Measurements from ENCODE around the gene ATP5F1A.

ATP5F1A gene

DNA sequence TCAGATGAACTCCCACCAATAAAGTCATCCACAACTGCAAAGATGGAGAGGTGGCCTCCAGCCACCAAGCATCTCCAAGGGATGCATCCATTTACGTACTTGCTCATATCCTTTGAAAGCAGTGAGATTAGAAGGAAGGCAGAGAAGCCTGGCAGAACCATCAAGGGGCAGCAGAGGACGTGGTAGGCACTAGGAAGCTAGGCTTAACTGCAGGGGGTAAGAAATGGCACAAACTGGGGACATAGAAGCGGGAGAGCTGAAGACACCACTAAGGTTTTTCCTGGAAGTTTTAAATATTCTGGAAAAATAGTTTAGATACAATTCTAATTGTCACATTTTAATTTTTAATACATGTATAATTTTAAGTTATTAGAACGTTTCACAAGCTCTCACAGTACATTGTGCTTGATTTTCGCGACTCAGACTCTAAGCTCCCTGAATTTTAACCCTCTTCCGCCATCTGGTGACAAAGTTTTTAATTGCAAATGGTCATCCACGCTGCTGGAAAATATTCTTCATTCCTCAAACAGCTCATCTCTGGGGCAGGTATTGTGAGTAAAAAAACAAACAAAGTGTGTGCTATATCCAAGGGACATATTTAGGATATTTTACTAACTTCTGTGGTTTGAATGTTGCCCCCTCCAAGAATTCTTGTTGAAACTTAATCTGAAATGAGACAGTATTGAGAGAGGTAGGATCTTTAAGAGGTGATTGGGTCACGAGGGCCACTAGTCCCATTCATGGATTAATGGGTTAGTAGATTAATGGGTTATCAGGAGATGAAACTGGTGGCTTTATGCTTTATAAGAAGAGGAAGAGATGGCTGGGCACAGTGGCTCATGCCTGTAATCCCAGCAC is 24.4 kb downstream of the ATP5F1A start:
- DNase-seq (ENCODE audit: low spot score): peak; percentile 56

DNA sequence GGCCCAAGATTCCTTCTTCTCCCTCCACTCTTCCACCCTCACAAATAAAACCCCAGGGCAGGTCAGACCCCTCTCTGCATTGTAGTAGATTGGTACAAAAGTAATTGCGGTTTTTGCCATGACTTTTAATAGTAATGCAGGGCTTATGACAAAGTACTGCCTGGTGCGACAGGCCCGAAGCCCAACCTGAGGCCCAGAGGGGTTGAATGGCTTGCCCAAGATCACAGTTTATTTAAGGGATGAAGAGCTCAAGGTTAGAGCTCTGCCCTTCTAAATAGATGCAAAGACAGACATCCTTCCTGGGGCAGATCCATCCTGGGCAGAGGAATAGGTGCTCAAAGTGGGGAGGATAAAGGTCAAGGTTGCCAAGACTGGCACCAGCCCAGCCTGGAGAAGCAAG is 25.1 kb downstream of the ATP5F1A start:
- DNase-seq (ENCODE audit: low spot score): no peak

- DNase-seq (ENCODE audit: low spot score): no peak
These were observed 25.7 kb downstream of the ATP5F1A start for GRCh38 chr18:46072376-46072867.

DNA sequence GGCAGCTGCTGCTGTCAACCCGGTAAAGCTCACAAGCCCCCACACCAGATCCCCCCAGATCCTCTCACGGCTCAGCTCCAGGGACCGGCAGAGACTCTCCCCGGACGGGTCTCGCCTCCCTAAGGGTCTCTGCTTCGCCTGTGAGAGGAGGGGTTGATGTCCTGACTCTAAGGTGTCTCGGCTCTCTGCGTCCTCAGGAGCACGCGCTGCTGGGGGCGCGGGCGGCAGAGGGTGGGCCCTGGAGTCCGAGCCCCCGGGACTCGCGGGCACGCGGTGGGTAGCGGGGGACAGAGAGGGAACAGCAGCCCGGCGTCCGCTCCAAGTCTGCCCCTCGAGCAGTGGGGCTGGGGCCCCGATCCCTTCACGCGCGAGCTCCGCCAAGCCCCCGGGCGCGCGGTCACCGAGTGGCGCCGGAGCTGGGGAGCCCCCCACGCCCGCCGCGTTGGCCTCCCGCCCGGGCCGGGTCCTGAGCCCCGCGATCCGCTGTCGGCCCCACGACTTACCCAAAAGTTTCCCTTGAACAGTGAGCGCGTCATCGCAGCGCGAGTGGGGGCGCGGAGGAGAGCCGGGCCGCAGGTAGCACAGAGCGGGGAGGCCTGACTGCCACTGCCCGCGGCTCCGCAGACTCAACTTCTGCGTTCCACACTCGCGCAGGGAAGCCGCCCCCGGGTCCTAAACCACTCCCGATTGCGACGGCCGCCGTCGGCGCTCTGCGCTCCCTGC is 26.3 kb downstream of the ATP5F1A start, which contains the start of gene PSTPIP2:
Gene PSTPIP2 (minus strand): TSS at position 608 of the 723 bp plus-strand sequence. CDS start 72 bp downstream, at position 536.
- no peak for DNase-seq (ENCODE audit: low spot score)

GRCh38 chr18:46070815-46071652 is 27.1 kb downstream of the ATP5F1A start:
- DNase-seq (ENCODE audit: low spot score): peak; percentile 18

- no peak for DNase-seq (ENCODE audit: low spot score)
These were observed 27.9 kb downstream of the ATP5F1A start for GRCh38 chr18:46070232-46070631.

- DNase-seq (ENCODE audit: low spot score): no peak
These were observed 28.6 kb downstream of the ATP5F1A start for GRCh38 chr18:46069524-46069923.

DNA sequence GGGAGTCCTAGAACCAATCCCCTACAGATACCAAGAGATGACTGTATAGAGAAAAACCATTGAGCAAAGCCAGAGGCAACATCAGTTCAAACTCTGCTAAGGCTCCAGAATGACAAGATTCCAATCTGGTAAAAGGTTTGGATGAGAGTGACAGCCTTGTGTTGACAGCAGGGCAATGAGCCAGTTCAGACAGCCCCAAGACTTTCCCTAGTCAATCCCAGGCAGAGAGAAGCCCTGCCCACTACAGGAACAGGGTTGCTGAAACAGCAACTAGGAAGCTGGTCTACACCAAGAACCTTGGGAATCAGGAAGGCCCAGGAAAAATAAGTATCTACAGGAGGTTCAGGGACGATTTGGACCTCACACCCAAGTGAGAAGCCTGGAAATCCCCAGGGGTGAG is 29.3 kb downstream of the ATP5F1A start:
- no peak for DNase-seq (ENCODE audit: low spot score)

DNA sequence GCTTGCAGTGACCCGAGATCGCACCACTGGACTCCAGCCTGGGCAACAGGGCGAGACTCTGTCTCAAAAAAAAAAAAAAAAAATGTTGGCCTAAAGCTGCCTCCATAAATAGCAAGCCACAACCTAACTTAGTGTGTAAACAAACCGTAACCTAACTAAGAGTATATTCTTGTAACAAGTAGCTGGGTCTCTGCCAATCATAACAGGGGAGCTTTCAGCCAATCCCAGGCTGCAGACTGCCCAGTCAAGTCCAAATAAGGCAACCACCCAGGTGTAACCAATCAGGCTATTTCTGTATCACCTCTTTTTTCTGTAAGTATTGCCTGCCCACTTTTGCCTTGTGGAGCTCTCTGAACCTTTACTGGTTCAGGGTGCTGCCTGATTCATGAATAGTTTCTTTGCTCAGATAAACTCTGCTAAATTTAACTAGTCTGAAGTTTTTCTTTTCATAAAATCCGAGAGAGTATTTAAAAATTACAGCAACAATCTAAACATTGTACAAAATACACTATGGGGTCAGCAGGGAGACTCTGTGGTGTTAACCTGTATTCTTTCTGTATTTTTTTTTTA is 30.6 kb downstream of the ATP5F1A start:
- no peak for DNase-seq (ENCODE audit: low spot score)

DNA sequence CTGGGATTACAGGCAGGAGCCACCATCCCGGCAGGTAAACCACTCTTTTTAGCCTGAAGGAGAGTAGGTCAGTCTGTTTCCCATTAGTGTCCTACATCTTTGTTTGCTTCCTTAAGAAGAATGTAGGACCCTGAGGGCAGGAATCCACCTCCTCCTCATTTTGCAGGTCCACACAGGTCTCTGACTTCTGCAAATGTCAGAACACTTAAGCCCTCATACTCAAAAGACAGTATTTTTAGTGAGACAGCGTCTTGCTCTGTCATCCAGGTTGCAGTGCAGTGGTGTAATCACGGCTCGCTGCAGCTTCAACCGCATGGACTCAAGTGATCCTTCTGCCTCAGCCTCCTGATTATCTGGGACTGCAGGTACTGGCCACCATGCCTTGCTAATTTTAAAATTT is 35.3 kb downstream of the ATP5F1A start:
- DNase-seq (ENCODE audit: low spot score): no peak

DNA sequence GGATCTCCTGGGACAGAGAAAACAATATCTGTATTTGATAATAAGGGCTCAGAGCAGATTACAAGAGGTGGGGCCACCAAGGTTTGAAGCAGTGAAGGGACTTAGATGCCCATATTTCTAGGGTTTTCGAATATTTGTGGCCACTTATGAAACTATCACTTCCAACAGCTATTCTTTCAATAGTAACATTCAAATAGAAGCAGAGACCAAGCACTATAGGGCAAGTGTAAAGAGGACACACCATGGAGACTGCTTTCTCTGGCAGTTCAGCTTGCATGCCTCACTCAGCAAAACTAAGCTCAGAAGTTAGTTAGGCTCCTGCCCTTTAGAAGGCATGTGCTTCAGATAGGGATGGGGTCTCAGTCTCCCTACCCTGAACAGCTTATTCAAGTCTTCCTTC is 36.3 kb downstream of the ATP5F1A start:
- no peak for DNase-seq (ENCODE audit: low spot score)

- DNase-seq (ENCODE audit: low spot score): no peak
These were observed 36.7 kb downstream of the ATP5F1A start for GRCh38 chr18:46061387-46061786.

- DNase-seq (ENCODE audit: low spot score): no peak
These were observed 37.7 kb downstream of the ATP5F1A start for GRCh38 chr18:46060359-46060841.

DNA sequence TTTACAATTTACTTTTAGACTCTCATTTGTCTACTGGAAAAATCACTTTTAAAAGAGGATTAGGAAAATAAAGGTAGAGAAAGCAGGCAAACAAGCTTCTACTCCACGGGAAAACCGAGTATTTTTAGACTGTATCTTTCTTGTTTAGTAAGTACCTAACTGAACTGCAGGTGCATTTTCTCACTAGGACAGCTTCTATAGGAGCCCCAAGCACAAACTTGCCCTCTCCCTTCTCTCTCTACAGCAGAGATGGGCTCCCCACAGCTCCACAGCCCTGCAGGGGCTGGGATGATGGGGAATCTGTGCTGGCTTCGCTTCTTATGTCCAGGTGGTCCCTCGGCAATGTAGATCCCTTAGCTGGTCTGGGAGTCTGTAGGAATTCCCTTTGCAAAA is 42.3 kb downstream of the ATP5F1A start:
- no peak for DNase-seq (ENCODE audit: low spot score)

GRCh38 chr18:46054956-46055837 is 42.9 kb downstream of the ATP5F1A start:
- no peak for DNase-seq (ENCODE audit: low spot score)

- DNase-seq (ENCODE audit: low spot score): no peak
These were observed 44.6 kb downstream of the ATP5F1A start for GRCh38 chr18:46053368-46054095.

- DNase-seq (ENCODE audit: low spot score): no peak
These were observed 46.2 kb downstream of the ATP5F1A start for GRCh38 chr18:46051731-46052461.

DNA sequence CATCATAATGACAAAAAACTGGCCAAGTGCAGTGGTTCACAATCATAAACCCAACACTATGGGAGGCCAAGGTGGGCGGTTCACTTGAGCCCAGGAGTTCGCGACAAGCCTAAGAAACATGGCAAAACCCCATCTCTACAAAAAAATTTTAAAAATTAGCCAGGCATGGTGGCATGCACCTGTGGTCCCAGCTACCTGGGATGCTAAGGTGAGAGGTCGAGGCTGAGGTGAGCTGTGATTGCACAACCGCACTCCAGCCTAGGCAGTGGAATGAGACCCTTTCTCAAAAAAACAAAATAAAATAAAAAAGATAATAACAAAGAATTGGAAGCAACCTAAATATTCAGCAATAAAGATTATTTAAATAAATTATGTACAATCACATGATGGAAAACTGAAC is 47.8 kb downstream of the ATP5F1A start:
- DNase-seq (ENCODE audit: low spot score): no peak

- DNase-seq (ENCODE audit: low spot score): no peak
These were observed 49.5 kb downstream of the ATP5F1A start for GRCh38 chr18:46048641-46049040.

Measured in globus pallidus (tissue), 1 donor.